ENCODE data around the gene SPATA31C2. TPM values are rescaled to one million over a fixed set of nuclear protein-coding genes. Genes with fewer than 3 reads are reported as not detected.

The SPATA31C2 gene
- total RNA-seq, 1 donor from 2014 or later = not detected

DNA sequence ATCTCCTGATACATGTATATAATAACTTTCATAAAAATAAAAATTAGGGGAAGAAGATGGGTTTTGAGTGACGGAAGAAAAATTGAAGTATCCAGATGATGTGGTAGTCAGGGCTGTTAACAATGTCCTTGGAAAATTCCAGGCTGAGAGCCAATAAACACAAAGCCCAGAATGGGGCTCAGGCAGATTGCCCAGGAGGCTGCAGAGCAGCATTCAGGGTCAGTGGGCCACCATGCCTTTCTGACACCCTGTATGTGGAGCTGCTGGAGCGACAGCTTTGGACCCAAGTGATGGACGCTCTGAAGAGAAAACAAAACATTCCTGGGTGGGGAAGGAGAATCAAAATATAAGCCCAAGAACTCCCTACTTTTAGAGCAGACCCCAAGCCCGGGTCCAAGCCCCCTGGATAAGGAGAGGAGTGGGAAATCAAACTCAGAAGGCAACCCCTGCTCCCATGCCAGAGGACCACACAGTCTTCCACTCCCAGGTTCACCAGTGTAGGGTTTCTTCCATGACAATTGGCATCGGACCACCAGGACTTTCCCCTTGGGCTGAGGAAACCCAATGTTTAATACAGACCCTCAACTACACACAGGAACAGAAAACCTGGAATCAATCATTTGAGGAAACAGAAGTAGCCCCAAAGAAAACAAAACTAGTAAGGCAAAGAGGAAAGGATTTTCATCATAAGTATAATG, 45.7 kb upstream of the SPATA31C2 start:
- Histone ChIP-seq H3K79me2 (ENCODE audit: low read depth) (no peaks in the 10 kb centered on the region), H2AFZ (replicated peaks) (no peak overlapping the region), H3K27me3 (no peaks in the 10 kb centered on the region), H3F3A (ENCODE audit: low read depth) (no peaks in the 10 kb centered on the region), H3K9me3 (ENCODE audit: low read depth) (no peaks in the 10 kb centered on the region), H3K4me1 (no peaks in the 10 kb centered on the region), H3K27ac (no peak overlapping the region), H3K4me2 (no peak overlapping the region), H3K36me3 (no peaks in the 10 kb centered on the region), H3K9ac (no peak overlapping the region), H4K20me1 (ENCODE audit: low read depth) (no peaks in the 10 kb centered on the region), H3K4me3 (no peak overlapping the region)
- no peaks in the 10 kb centered on the region for H3K9me3 Mint-ChIP-seq
- DNase-seq (ENCODE audit: low spot score) = no peak
- H3K36me3 Mint-ChIP-seq = no peaks in the 10 kb centered on the region
- H3K27me3 Mint-ChIP-seq (ENCODE audit: insufficient read depth, low read depth) = peaks cover 5% of the 10 kb centered on the region
- H3K4me3 Mint-ChIP-seq = no peak overlapping the region
- TF ChIP-seq EZH2phosphoT487 (IDR thresholded peaks at IDR 0.05) = no peak
- H3K27ac Mint-ChIP-seq = no peak overlapping the region
- peaks cover 6% of the 10 kb centered on the region for H3K4me1 Mint-ChIP-seq

DNA sequence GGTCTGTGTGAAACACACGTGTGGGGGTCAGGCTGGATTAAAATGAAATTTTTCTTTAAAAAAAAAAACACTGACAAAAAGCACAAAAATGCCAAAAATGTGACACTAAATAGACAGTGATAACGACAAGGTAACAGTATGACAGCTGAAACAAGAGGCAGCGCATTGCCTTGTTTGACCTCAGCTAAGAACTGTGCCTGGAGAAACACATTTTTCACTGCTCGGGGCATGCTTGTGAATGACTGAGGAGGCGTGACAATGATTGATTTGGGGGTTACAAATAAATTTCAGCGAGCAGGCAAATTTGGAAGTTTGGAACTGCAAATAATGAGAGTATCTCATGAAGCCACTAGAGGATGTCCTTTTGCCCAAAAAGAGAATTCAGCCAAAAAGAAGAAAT, 44.2 kb upstream of the SPATA31C2 start:
- no peaks in the 10 kb centered on the region for H3F3A ChIP-seq (ENCODE audit: low read depth)
- peaks cover 7% of the 10 kb centered on the region for H3K27me3 Mint-ChIP-seq (ENCODE audit: insufficient read depth, low read depth)
- H3K9me3 ChIP-seq (ENCODE audit: low read depth) = no peaks in the 10 kb centered on the region
- no peaks in the 10 kb centered on the region for H4K20me1 ChIP-seq (ENCODE audit: low read depth)
- H3K27ac Mint-ChIP-seq = no peak overlapping the region
- no peaks in the 10 kb centered on the region for H3K36me3 ChIP-seq
- H3K4me3 Mint-ChIP-seq = no peak overlapping the region
- no peak overlapping the region for H3K4me3 ChIP-seq
- H3K27ac ChIP-seq = no peak overlapping the region
- no peaks in the 10 kb centered on the region for H3K4me1 Mint-ChIP-seq
- no peaks in the 10 kb centered on the region for H3K4me1 ChIP-seq
- no peak overlapping the region for H2AFZ ChIP-seq (replicated peaks)
- no peaks in the 10 kb centered on the region for H3K36me3 Mint-ChIP-seq
- H3K9me3 Mint-ChIP-seq = no peaks in the 10 kb centered on the region
- no peak overlapping the region for H3K9ac ChIP-seq
- DNase-seq (ENCODE audit: low spot score) = no peak
- H3K4me2 ChIP-seq = no peak overlapping the region
- H3K79me2 ChIP-seq (ENCODE audit: low read depth) = no peaks in the 10 kb centered on the region
- no peak for TF ChIP-seq CTCF (IDR thresholded peaks at IDR 0.05)
- no peak for TF ChIP-seq EZH2 (IDR thresholded peaks at IDR 0.05)
- no peak for TF ChIP-seq EZH2phosphoT487 (IDR thresholded peaks at IDR 0.05)
- H3K27me3 ChIP-seq = no peaks in the 10 kb centered on the region

DNA sequence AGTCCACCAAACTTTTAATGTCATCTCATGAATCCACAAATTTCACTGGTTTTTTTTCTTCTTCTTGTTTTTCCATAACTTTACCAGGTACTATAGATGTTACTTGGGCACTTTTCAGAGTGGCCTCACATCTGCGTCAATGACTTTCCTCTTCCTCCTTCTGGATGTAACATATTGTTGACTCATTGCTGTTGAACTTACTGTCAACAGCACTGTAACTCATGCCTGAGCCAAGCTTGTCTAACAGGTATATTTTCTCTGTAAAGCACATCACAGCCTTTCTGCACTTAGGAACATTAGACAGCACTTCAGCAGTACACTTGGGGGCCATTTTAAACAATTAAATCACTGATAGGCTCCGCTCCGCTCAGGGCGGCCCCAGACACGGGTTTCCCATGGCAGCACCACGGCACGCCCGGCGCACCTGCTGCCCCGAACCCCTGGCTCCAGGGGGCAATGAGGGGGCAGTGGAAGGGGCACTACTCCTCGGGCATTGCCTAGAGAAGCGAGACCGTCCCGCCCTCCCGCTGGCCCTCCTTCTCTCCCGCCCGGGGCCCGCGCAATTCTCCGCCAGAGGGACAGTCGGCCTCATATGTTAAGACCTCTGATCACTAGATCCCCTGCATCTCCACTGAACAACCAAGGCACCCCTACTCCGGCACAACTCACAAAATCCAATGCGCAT, 41.9 kb upstream of the SPATA31C2 start:
- H3K9me3 ChIP-seq (ENCODE audit: low read depth) = no peaks in the 10 kb centered on the region
- no peak overlapping the region for H3K9ac ChIP-seq
- no peak for DNase-seq (ENCODE audit: low spot score)
- Mint-ChIP-seq H3K9me3 (no peaks in the 10 kb centered on the region), H3K4me3 (no peak overlapping the region), H3K27me3 (ENCODE audit: insufficient read depth, low read depth) (peaks cover 7% of the 10 kb centered on the region), H3K4me1 (peaks cover 1% of the 10 kb centered on the region), H3K27ac (no peak overlapping the region), H3K36me3 (no peaks in the 10 kb centered on the region)
- H3K4me1 ChIP-seq = no peaks in the 10 kb centered on the region
- no peak for TF ChIP-seq CTCF (IDR thresholded peaks at IDR 0.05)
- no peak for TF ChIP-seq EZH2 (IDR thresholded peaks at IDR 0.05)
- no peak for TF ChIP-seq EZH2phosphoT487 (IDR thresholded peaks at IDR 0.05)
- H4K20me1 ChIP-seq (ENCODE audit: low read depth) = no peaks in the 10 kb centered on the region
- no peaks in the 10 kb centered on the region for H3K36me3 ChIP-seq
- no peaks in the 10 kb centered on the region for H3K79me2 ChIP-seq (ENCODE audit: low read depth)
- H3K27ac ChIP-seq = no peak overlapping the region
- no peaks in the 10 kb centered on the region for H3F3A ChIP-seq (ENCODE audit: low read depth)
- H3K4me3 ChIP-seq = no peak overlapping the region
- no peak overlapping the region for H3K4me2 ChIP-seq
- H3K27me3 ChIP-seq = no peaks in the 10 kb centered on the region
- no peak overlapping the region for H2AFZ ChIP-seq (replicated peaks)

GRCh38 chr9:88179062-88179521, 40.8 kb upstream of the SPATA31C2 start:
- H3K79me2 ChIP-seq (ENCODE audit: low read depth) = no peaks in the 10 kb centered on the region
- no peak overlapping the region for H3K4me3 Mint-ChIP-seq
- H3K27ac Mint-ChIP-seq = no peak overlapping the region
- H3K4me3 ChIP-seq = no peak overlapping the region
- peaks cover 9% of the 10 kb centered on the region for H3K4me1 Mint-ChIP-seq
- no peak overlapping the region for H3K9ac ChIP-seq
- no peak overlapping the region for H3K27ac ChIP-seq
- no peaks in the 10 kb centered on the region for H4K20me1 ChIP-seq (ENCODE audit: low read depth)
- no peaks in the 10 kb centered on the region for H3K36me3 ChIP-seq
- no peak for TF ChIP-seq EZH2 (IDR thresholded peaks at IDR 0.05)
- no peak for TF ChIP-seq EZH2phosphoT487 (IDR thresholded peaks at IDR 0.05)
- TF ChIP-seq CTCF (IDR thresholded peaks at IDR 0.05) = no peak
- peaks cover 9% of the 10 kb centered on the region for H3K27me3 Mint-ChIP-seq (ENCODE audit: insufficient read depth, low read depth)
- H3K27me3 ChIP-seq = no peaks in the 10 kb centered on the region
- no peaks in the 10 kb centered on the region for H3K36me3 Mint-ChIP-seq
- no peaks in the 10 kb centered on the region for H3K9me3 Mint-ChIP-seq
- H3K9me3 ChIP-seq (ENCODE audit: low read depth) = no peaks in the 10 kb centered on the region
- H3F3A ChIP-seq (ENCODE audit: low read depth) = no peaks in the 10 kb centered on the region
- no peak for DNase-seq (ENCODE audit: low spot score)
- no peak overlapping the region for H3K4me2 ChIP-seq
- H2AFZ ChIP-seq (replicated peaks) = no peak overlapping the region
- no peaks in the 10 kb centered on the region for H3K4me1 ChIP-seq
